HEK293 (cell line): ENCODE results near the gene GRIPAP1.

Source experiments
- CTCF ChIA-PET: fragments of 350-600 bp; formaldehyde crosslinking; extraction: SDS; loops from one replicate; lab custom pipeline; 2021; ENCODE audit warnings: antibody characterized with exemption; lab: Yijun Ruan, JAX
- POLR2A ChIA-PET: fragments of 300-600 bp; formaldehyde crosslinking; extraction: SDS; loops from one replicate; lab custom pipeline; 2020; ENCODE audit warnings: antibody characterized with exemption, inconsistent platforms; lab: Yijun Ruan, JAX
- H3K27ac ChIP-seq: fragments of 200-500 bp; sonication (Bioruptor generic); 2 replicates; pipeline ENCODE4 v1.5.1; 2014; ENCODE audit warnings: low read depth, low read length, control low read depth, inconsistent platforms; ENCODE audit errors: extremely low read depth
- H3K36me3 ChIP-seq, 2 experiments: fragments of 200-500 bp in 1 of 2; sonication (Bioruptor generic) in 1 of 2; 1 replicate in 1 of 2; 2 replicates in 1 of 2; pipeline ENCODE4 v1.5.1; 2014 to 2017; ENCODE audit warnings: inconsistent platforms in 2 of 2, low read length in 2 of 2; ENCODE audit not compliant: control insufficient read depth in 2 of 2, insufficient read depth in 1 of 2
- H3K4me1 ChIP-seq: fragments of 200-500 bp; sonication (Bioruptor generic); 2 replicates; pipeline ENCODE4 v1.5.1; 2014; ENCODE audit warnings: mild to moderate bottlenecking, low read length, inconsistent platforms; ENCODE audit not compliant: control insufficient read depth, insufficient read depth
- H3K4me3 ChIP-seq: 2 replicates; pipeline ENCODE4 v1.5.1; 2011; ENCODE audit warnings: low read depth, mild to moderate bottlenecking, control low read depth, low read length, moderate library complexity
- H3K9me3 ChIP-seq: fragments of 200-500 bp; sonication (Bioruptor generic); 2 replicates; pipeline ENCODE4 v1.5.1; 2014; ENCODE audit warnings: low read depth, low read length, inconsistent platforms; ENCODE audit not compliant: control insufficient read depth, insufficient read depth
- GFI1B ChIP-seq: fragments of 450-650 bp; formaldehyde crosslinking; IDR thresholded peaks from 2 replicates; pipeline ENCODE4 v1.5.1; 2016; ENCODE audit warnings: missing biosample characterization, missing genetic modification characterization
- PRDM1 ChIP-seq: fragments of 450-650 bp; formaldehyde crosslinking; IDR thresholded peaks from 2 replicates; pipeline ENCODE4; 2016; ENCODE audit warnings: missing biosample characterization, missing genetic modification characterization
- SCRT1 ChIP-seq: fragments of 450-650 bp; formaldehyde crosslinking; IDR thresholded peaks from 2 replicates; pipeline ENCODE4 v1.5.1; 2016; ENCODE audit warnings: missing biosample characterization, missing genetic modification characterization, borderline replicate concordance
- SCRT2 ChIP-seq: fragments of 450-650 bp; formaldehyde crosslinking; IDR thresholded peaks from 2 replicates; pipeline ENCODE4 v1.5.1; 2016; ENCODE audit warnings: missing biosample characterization, missing genetic modification characterization
- SP7 ChIP-seq: fragments of 450-650 bp; formaldehyde crosslinking; IDR thresholded peaks from 2 replicates; pipeline ENCODE4 v1.5.1; 2016; ENCODE audit warnings: missing biosample characterization, missing genetic modification characterization
- YY1 ChIP-seq: fragments of 450-650 bp; formaldehyde crosslinking; IDR thresholded peaks from 2 replicates; pipeline ENCODE4 v1.5.1; 2018; ENCODE audit warnings: missing biosample characterization, missing genetic modification characterization
- ZNF174 ChIP-seq: fragments of 450-650 bp; formaldehyde crosslinking; IDR thresholded peaks from 2 replicates; pipeline ENCODE4 v1.5.0; 2017; ENCODE audit warnings: missing biosample characterization, mild to moderate bottlenecking, missing genetic modification characterization
- ZNF23 ChIP-seq: fragments of 450-650 bp; formaldehyde crosslinking; IDR thresholded peaks from 2 replicates; pipeline ENCODE4 v1.5.1; 2016; ENCODE audit warnings: missing biosample characterization, missing genetic modification characterization, borderline replicate concordance
- ZNF302 ChIP-seq: fragments of 450-650 bp; formaldehyde crosslinking; IDR thresholded peaks from 2 replicates; pipeline ENCODE4 v1.5.1; 2016; ENCODE audit warnings: missing biosample characterization, missing genetic modification characterization, low read depth
- ZNF366 ChIP-seq: fragments of 450-650 bp; formaldehyde crosslinking; conservative IDR thresholded peaks from 2 replicates; pipeline ENCODE4 v1.5.1; 2016; ENCODE audit warnings: missing biosample characterization, missing genetic modification characterization
- ZNF391 ChIP-seq: fragments of 450-650 bp; formaldehyde crosslinking; IDR thresholded peaks from 2 replicates; pipeline ENCODE4 v1.5.1; 2016; ENCODE audit warnings: low read depth, missing biosample characterization, missing genetic modification characterization, borderline replicate concordance
- ZNF544 ChIP-seq: fragments of 450-650 bp; formaldehyde crosslinking; IDR thresholded peaks from 2 replicates; pipeline ENCODE4 v1.5.0; 2017; ENCODE audit warnings: missing biosample characterization, missing genetic modification characterization
- ZNF585B ChIP-seq: fragments of 450-650 bp; formaldehyde crosslinking; IDR thresholded peaks from 2 replicates; pipeline ENCODE4 v1.5.1; 2016; ENCODE audit warnings: missing biosample characterization, missing genetic modification characterization
- ZNF677 ChIP-seq: fragments of 450-650 bp; IDR thresholded peaks from 2 replicates; pipeline ENCODE4 v1.5.0; 2018; ENCODE audit warnings: missing biosample characterization, mild to moderate bottlenecking, missing genetic modification characterization, moderate library complexity
- TF ChIP-seq, protein P1 (sequence below): fragments of 450-650 bp; formaldehyde crosslinking; optimal IDR thresholded peaks from 2 replicates; pipeline ENCODE3; 2016; ENCODE audit warnings: missing biosample characterization, mild to moderate bottlenecking, missing genetic modification characterization
- TF ChIP-seq, protein P2 (sequence below): fragments of 450-650 bp; formaldehyde crosslinking; IDR thresholded peaks from 2 replicates; pipeline ENCODE4 v1.5.1; 2016; ENCODE audit warnings: missing biosample characterization, missing genetic modification characterization
- TF ChIP-seq, protein P3 (sequence below): fragments of 450-650 bp; formaldehyde crosslinking; IDR thresholded peaks from 2 replicates; pipeline ENCODE4 v1.5.1; 2017; ENCODE audit warnings: missing biosample characterization, missing genetic modification characterization
- TF ChIP-seq, protein P4 (sequence below): fragments of 450-650 bp; formaldehyde crosslinking; IDR thresholded peaks from 2 replicates; pipeline ENCODE4 v1.5.1; 2016; ENCODE audit warnings: missing biosample characterization, missing genetic modification characterization, borderline replicate concordance

The GRIPAP1 gene

DNA sequence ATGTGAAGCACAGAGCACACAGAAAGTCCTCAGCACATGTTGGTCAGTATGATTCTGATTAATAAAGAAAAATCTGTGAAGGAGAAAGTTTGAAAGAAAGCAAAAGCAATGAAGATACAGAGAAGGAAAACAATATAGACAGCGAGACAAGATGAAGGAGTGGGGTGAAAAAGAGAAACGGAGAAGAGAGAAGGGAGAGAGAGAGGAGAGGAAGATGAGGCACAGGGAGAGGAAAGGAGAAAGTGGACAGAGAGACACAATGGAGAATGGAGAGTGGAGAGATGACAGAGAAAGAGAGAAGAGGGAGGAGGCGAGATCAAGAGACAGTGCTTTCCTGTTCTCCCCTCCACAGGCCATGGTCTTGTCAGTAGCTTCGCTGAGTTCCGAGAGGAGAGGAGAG is 26.5 kb downstream of the GRIPAP1 start:
- TF ChIP-seq ZNF23 (tag by site-specific recombination) (no peak), ZNF677 (tag by site-specific recombination) (no peak), ZNF366 (peak; percentile 41; the same call in 1 of the 2 replicates), ZNF391 (tag by site-specific recombination) (no peak), PRDM1 (tag by site-specific recombination) (peak; percentile 99), SP7 (tag by site-specific recombination) (no peak), ZNF302 (tag by site-specific recombination) (no peak)
- TF ChIP-seq, protein P1, sequence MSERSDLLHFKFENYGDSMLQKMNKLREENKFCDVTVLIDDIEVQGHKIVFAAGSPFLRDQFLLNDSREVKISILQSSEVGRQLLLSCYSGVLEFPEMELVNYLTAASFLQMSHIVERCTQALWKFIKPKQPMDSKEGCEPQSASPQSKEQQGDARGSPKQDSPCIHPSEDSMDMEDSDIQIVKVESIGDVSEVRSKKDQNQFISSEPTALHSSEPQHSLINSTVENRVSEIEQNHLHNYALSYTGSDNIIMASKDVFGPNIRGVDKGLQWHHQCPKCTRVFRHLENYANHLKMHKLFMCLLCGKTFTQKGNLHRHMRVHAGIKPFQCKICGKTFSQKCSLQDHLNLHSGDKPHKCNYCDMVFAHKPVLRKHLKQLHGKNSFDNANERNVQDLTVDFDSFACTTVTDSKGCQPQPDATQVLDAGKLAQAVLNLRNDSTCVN (tag by site-specific recombination), result no peak
- TF ChIP-seq, protein P2, sequence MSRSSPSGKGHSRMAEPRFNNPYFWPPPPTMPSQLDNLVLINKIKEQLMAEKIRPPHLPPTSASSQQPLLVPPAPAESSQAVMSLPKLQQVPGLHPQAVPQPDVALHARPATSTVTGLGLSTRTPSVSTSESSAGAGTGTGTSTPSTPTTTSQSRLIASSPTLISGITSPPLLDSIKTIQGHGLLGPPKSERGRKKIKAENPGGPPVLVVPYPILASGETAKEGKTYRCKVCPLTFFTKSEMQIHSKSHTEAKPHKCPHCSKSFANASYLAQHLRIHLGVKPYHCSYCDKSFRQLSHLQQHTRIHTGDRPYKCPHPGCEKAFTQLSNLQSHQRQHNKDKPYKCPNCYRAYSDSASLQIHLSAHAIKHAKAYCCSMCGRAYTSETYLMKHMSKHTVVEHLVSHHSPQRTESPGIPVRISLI (tag by site-specific recombination), result no peak
- TF ChIP-seq, protein P3, sequence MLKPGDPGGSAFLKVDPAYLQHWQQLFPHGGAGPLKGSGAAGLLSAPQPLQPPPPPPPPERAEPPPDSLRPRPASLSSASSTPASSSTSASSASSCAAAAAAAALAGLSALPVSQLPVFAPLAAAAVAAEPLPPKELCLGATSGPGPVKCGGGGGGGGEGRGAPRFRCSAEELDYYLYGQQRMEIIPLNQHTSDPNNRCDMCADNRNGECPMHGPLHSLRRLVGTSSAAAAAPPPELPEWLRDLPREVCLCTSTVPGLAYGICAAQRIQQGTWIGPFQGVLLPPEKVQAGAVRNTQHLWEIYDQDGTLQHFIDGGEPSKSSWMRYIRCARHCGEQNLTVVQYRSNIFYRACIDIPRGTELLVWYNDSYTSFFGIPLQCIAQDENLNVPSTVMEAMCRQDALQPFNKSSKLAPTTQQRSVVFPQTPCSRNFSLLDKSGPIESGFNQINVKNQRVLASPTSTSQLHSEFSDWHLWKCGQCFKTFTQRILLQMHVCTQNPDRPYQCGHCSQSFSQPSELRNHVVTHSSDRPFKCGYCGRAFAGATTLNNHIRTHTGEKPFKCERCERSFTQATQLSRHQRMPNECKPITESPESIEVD (tag by site-specific recombination), result no peak
- TF ChIP-seq, all 188 proteins: peak for 2
- Histone ChIP-seq H3K4me3 (no peak overlapping the region), H3K27ac (no peak overlapping the region), H3K36me3 (peaks cover 20 to 43% of the 10 kb centered on the region in 2 experiments; a peak in 2 of 3 replicates), H3K9me3 (no peaks in the 10 kb centered on the region), H3K4me1 (peaks cover 5% of the 10 kb centered on the region; the same call in 1 of the 2 replicates)
- POLR2A ChIA-PET, result no interaction called here
- CTCF ChIA-PET, result no interaction called here

DNA sequence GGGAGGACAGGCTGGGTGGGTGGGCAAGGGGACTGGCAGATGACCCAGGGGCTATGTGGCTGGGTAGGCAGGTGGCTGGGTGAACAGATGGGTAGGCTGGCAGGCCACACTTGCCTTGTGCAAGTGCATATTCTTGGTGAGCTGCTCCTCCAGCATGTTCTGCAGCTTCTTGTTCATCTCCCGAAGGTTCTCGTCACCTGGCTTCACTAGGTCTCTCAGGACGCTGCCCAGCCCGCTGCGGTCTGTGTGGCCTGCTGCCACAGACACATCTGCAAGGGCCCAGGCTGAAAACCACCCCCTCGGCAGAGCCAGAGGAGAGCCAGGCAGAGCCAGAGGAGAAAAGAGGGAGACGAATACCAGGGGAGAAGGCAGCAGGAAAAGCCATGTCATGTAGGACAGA is 27.0 kb downstream of the GRIPAP1 start:
- Histone ChIP-seq H3K36me3 (peaks cover 19 to 39% of the 10 kb centered on the region in 2 experiments; a peak in 2 of 3 replicates), H3K9me3 (no peaks in the 10 kb centered on the region), H3K27ac (no peak overlapping the region), H3K4me1 (peaks cover 5% of the 10 kb centered on the region; the same call in 1 of the 2 replicates), H3K4me3 (no peak overlapping the region)
- ChIA-PET POLR2A (no interaction called here), CTCF (no interaction called here)
- TF ChIP-seq, protein P4, sequence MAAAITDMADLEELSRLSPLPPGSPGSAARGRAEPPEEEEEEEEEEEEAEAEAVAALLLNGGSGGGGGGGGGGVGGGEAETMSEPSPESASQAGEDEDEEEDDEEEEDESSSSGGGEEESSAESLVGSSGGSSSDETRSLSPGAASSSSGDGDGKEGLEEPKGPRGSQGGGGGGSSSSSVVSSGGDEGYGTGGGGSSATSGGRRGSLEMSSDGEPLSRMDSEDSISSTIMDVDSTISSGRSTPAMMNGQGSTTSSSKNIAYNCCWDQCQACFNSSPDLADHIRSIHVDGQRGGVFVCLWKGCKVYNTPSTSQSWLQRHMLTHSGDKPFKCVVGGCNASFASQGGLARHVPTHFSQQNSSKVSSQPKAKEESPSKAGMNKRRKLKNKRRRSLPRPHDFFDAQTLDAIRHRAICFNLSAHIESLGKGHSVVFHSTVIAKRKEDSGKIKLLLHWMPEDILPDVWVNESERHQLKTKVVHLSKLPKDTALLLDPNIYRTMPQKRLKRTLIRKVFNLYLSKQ (tag by site-specific recombination), result no peak
- TF ChIP-seq ZNF585B (no peak), GFI1B (tag by site-specific recombination) (no peak)

DNA sequence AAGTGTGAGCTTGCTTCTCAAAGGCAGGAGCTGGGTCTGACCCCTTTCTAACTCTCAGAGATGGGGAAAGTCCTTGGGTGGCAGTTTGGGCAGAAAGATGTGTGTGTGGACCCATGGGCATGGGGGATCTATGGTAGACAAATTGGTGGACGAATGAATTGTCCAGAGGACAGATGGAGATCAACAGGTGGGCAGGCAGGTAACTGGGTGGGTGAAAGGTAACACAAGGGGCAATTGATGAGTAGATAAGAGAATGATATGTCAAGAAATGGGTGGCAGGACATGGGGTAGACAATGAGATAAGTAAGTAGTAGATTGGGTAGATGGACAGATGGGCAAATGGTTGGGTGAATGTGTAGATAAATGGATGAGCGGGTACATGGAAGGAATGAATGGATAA is 27.5 kb downstream of the GRIPAP1 start:
- TF ChIP-seq ZNF544 (tag by site-specific recombination) (no peak), YY1 (tag by site-specific recombination) (no peak), SCRT2 (tag by site-specific recombination) (peak; percentile 96), ZNF174 (tag by site-specific recombination) (no peak), SCRT1 (tag by site-specific recombination) (peak; percentile 99)
- no peak overlapping the region for H3K4me3 ChIP-seq
- ChIA-PET POLR2A (no interaction called here), CTCF (no interaction called here)
- no peaks in the 10 kb centered on the region for H3K9me3 ChIP-seq
- H3K36me3 ChIP-seq, result peaks cover 14 to 35% of the 10 kb centered on the region in 2 experiments; a peak in 2 of 3 replicates
- H3K27ac ChIP-seq, result no peak overlapping the region
- H3K4me1 ChIP-seq, result peaks cover 5% of the 10 kb centered on the region; the same call in 1 of the 2 replicates
